Kidney glomerular epithelial cell (primary cell): ENCODE data around the gene METTL9.
"Not testable (repeated sequence)": the region's sequence is repeated elsewhere in the genome, so short reads cannot be mapped to it uniquely, and the experiment has no call there.

ENCODE experiments used
- DNase-seq: peaks from one replicate; lab custom pipeline; 2025; lab: John Stamatoyannopoulos, UW

Gene METTL9

GRCh38 chr16:21611198-21611555, 11.8 kb downstream of the METTL9 start:
- DNase-seq, result no peak

DNA sequence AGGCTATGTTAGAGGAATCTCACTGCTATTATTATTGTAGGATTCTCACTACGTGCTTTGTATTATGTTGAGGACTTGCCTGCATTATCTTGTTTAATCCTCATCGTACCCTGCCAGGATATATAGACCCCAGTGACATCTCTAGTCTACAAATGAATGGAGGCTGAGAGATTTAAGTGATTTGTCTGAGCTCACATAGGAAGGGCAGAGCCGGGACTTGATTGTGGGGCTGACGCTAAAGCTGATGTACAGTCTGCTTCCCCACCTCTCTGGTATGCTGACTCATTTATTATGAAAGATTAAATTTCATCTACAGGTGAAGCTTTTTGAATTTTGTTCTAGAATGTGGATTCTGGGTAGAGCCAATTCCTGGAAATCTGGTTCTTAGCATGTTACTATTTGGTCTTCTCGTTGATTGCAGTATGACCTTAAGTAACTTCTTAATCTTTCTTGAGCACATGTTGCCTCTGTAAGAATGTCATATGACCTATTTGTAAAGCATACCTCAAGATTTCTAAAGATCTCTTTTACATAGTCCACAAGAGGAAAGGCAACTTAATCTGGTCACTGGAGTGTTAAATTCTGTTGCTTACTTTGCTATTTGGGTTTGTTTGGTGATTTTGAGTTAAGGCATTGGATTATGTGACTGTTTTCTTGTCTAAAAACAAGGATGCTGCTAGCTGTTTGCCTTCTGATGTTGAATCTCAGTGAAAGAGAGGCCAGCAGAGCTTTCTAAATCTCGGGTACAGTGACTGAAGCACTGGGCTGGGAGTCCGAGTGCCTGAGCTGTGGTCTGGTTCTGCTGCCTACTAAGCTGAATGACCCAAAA, 12.4 kb downstream of the METTL9 start:
- no peak for DNase-seq

DNA sequence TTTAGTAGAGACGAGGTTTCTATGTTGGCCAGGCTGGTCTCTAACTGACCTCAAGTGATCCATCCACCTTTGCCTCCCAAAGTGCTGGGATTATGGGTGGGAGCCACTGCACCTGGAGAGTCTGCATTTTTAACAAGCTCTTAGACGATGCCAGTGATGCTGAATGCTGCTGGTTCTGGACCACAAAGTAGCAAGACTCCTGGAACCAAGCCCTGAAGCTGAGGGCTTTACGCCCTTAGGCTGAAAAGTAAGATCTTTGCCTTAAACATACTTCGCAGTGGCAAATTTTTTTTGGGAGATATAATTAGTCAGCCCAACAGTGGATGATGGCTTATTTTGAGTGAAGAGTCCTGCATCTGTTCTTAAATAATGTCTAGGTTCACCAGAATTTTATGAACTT, 14.0 kb downstream of the METTL9 start:
- no peak for DNase-seq

GRCh38 chr16:21613781-21614180, 14.4 kb downstream of the METTL9 start:
- no peak for DNase-seq

GRCh38 chr16:21614896-21615295, 15.5 kb downstream of the METTL9 start:
- DNase-seq, result no peak

- DNase-seq, result no peak
These were observed 18.2 kb downstream of the METTL9 start for GRCh38 chr16:21617607-21618006.

GRCh38 chr16:21618281-21618680, 18.9 kb downstream of the METTL9 start:
- no peak for DNase-seq

GRCh38 chr16:21619765-21620425, 20.5 kb downstream of the METTL9 start:
- no peak for DNase-seq

- DNase-seq, result no peak
These were observed 21.2 kb downstream of the METTL9 start for GRCh38 chr16:21620592-21620991.

DNA sequence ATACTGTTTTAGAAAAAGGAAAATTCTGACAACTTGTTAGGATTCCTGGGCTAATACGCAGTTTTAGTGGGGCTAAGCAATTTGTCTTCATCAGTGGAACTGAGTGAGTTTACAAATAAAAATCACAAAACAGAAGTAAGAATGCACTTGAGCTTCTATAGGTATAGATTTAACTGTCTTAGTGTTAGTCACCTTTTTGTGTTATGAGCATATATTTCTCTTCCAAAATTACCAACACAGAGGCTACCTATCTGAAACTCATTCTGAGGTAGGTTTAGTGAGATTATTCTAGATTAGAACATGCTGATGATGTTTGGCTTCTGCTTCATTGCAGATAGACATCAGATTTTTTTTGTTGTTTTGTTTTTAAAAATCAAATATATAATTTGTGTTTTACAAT, 23.2 kb downstream of the METTL9 start:
- DNase-seq, result no peak

DNA sequence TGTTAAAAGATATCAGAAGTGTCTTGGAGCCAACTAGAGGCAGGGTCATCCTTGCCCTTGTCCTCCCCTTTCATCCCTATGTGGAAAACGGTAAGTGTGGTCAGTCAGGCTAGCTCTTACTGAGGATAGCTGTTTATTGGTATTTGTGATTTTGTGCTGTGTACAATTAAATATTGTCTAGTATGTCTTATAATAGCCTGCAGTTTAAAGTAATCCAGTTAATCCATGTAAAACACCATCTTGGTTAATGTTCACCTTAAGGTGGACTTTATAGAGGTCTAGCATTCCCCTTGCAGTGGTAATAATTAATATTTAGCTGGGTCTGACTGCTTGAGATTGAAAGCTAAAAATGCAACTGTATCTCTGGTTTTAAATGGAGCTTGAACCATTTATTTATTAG, 25.6 kb downstream of the METTL9 start:
- peak; percentile 33 for DNase-seq

DNA sequence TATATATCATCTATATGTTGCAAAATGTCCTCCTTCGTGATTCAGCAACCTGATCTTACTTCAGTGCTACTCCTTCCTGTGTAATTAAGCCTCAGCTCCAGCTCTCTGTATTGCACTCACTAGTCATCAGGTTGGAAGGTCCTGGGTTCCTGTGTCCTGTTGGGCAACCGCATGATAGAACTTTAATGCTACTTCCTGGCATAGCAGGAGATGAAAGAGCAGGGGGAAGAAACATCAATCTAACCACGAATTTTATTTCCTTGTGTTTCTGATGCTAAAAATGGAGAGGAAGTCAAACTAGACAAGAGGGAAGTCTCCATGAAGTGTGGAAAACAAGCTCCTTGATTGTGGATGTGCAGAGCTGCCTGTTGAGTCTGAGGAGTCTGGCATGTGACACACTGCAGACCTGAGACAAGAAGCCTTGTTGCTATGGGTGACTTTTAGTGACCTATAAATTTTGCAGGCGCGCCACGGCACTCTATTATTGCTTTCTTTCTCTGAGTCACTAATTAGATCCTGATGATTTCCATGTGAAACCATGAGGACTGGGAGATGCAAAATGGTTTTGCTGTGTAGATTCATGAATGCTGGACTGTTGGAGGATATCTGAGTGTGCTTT, 27.4 kb downstream of the METTL9 start:
- peak; percentile 33 for DNase-seq

GRCh38 chr16:21628121-21628726, 28.8 kb downstream of the METTL9 start:
- peak; percentile 47 for DNase-seq

DNA sequence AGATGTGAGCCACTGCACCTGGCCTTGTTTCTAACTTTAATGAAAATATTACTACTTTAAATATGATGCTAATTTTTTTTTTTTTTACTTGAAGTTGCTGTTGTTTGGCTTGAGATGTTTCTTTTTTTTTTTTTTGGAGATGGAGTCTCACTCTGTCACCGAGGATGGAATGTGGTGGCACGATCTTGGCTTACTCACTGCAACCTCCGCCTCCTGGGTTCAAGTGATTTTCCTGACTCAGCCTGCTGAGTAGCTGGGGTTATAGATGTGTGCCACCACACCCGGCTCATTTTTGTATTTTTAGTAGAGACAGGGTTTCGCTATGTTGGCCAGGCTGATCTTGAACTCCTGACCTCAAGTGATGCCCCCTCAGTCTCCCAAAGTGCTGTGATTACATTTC, 29.4 kb downstream of the METTL9 start:
- no peak for DNase-seq

- not testable (repeated sequence) for DNase-seq
These were observed 30.5 kb downstream of the METTL9 start for GRCh38 chr16:21629616-21630539.

DNA sequence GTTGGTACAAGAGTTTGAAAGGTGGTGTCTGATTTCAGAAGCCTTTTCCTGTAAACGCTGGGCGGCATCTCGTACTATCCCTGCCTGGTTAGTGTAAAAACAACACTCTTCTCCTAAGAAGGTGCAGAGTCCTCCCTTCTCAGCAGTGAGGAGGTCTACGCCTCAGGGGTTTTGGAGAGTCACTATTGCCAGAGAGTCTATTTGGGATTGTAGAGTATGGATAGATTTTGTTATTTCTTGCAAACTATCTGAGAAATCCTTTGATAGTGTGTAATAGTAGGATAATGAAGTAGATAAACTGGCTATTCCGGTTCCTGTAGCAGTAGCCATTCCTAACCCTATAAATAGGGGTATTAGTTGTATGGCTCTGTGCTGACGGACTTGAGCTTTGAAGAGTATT, 31.5 kb downstream of the METTL9 start:
- not testable (repeated sequence) for DNase-seq

GRCh38 chr16:21631376-21631775, 32.0 kb downstream of the METTL9 start:
- DNase-seq, result not testable (repeated sequence)

- DNase-seq, result not testable (repeated sequence)
These were observed 32.7 kb downstream of the METTL9 start for GRCh38 chr16:21631951-21632575.

GRCh38 chr16:21634216-21634615, 34.8 kb downstream of the METTL9 start:
- DNase-seq, result no peak

GRCh38 chr16:21635694-21636093, 36.3 kb downstream of the METTL9 start:
- DNase-seq, result not testable (repeated sequence)
